ENCODE measurements around the gene FHL3. TPM values are rescaled to one million over a fixed set of nuclear protein-coding genes. Genes with fewer than 3 reads are reported as not detected.
A peak's percentile ranks its signal among the peaks of the same experiment; 100 is the strongest.

Gene FHL3
- total RNA-seq, 1 experiment from 2014 or later: 11.8 TPM

- Histone ChIP-seq H3K4me3 (ENCODE audit: low read depth, low read length) (no peak overlapping the region), H3K9me3 (no peaks in the 10 kb centered on the region), H3K36me3 (ENCODE audit: control insufficient read depth, insufficient read depth, low read length) (no peaks in the 10 kb centered on the region), H3K4me1 (no peaks in the 10 kb centered on the region), H3K27me3 (replicated peaks; ENCODE audit: control insufficient read depth, insufficient read depth, low read length) (no peaks in the 10 kb centered on the region)
- no peak for DNase-seq
- BruUV-seq (replicated peaks): no TSS peak
- ChIA-PET POLR2A (no interaction called here), CTCF (no interaction called here)
- Mint-ChIP-seq H3K9me3 (ENCODE audit: unreplicated experiment) (no peaks in the 10 kb centered on the region), H3K27ac (ENCODE audit: unreplicated experiment) (no peak overlapping the region), H3K27me3 (ENCODE audit: insufficient read depth, unreplicated experiment) (peaks cover 16% of the 10 kb centered on the region), H3K4me1 (ENCODE audit: low read depth, unreplicated experiment) (no peaks in the 10 kb centered on the region), H3K36me3 (ENCODE audit: insufficient read depth, unreplicated experiment) (no peaks in the 10 kb centered on the region), H3K4me3 (ENCODE audit: unreplicated experiment) (no peak overlapping the region)
- intact Hi-C loops (cut with micrococcal nuclease; ENCODE audit: unreplicated experiment): no loop called here
- no peak for TF ChIP-seq CTCF (IDR thresholded peaks at IDR 0.05; ENCODE audit: insufficient read depth in 1 of 2, low read depth in 1 of 2, low read length in 1 of 2, severe bottlenecking in 1 of 2, unreplicated experiment in 1 of 2)
These were observed 34.2 kb upstream of the FHL3 start for GRCh38 chr1:38039331-38040088.

DNA sequence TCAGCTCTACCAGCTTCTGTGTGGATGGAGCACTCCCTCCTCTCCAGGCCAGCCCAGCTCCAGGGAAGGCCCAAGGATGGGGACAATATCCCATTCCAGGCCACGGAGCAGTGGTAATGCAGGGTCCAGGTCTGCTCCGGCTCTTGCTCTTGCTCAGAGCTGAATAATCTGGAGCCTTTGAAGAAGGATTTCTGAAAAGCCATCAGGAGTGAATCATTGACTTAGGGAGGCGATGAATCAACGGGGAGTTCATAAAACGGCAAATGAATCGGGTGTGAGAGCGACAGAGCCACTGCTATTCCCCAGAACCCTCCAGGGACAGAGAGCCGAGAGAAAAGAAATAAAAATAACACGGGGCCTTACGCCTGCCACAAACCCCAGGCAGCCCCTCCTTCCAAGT lies 33.5 kb upstream of the FHL3 start:
- DNase-seq: no peak
- no peaks in the 10 kb centered on the region for H3K4me1 ChIP-seq
- H3K27me3 ChIP-seq (replicated peaks; ENCODE audit: control insufficient read depth, insufficient read depth, low read length): no peaks in the 10 kb centered on the region
- no peaks in the 10 kb centered on the region for H3K9me3 ChIP-seq
- Mint-ChIP-seq H3K27ac (ENCODE audit: unreplicated experiment) (no peak overlapping the region), H3K4me3 (ENCODE audit: unreplicated experiment) (no peak overlapping the region), H3K4me1 (ENCODE audit: low read depth, unreplicated experiment) (no peaks in the 10 kb centered on the region), H3K27me3 (ENCODE audit: insufficient read depth, unreplicated experiment) (peaks cover 14% of the 10 kb centered on the region), H3K9me3 (ENCODE audit: unreplicated experiment) (no peaks in the 10 kb centered on the region), H3K36me3 (ENCODE audit: insufficient read depth, unreplicated experiment) (no peaks in the 10 kb centered on the region)
- POLR2A ChIA-PET: no interaction called here
- BruUV-seq (replicated peaks): no TSS peak
- intact Hi-C loops (cut with micrococcal nuclease; ENCODE audit: unreplicated experiment): no loop called here
- H3K36me3 ChIP-seq (ENCODE audit: control insufficient read depth, insufficient read depth, low read length): no peaks in the 10 kb centered on the region
- no peak for TF ChIP-seq CTCF (IDR thresholded peaks at IDR 0.05; ENCODE audit: insufficient read depth in 1 of 2, low read depth in 1 of 2, low read length in 1 of 2, severe bottlenecking in 1 of 2, unreplicated experiment in 1 of 2)
- CTCF ChIA-PET: interaction anchor here (0.7 kb wide), 1 partner anchor 33 kb away, joined by 3 read pairs; no protein-coding TSS in a partner anchor
- H3K4me3 ChIP-seq (ENCODE audit: low read depth, low read length): no peak overlapping the region

- ChIA-PET CTCF (interaction anchor here (0.6 kb wide), 1 partner anchor 1452 kb away, joined by 9 read pairs; no protein-coding TSS in a partner anchor), POLR2A (no interaction called here)
- no peaks in the 10 kb centered on the region for H3K4me1 Mint-ChIP-seq (ENCODE audit: low read depth, unreplicated experiment)
- peaks cover 7% of the 10 kb centered on the region for H3K27me3 Mint-ChIP-seq (ENCODE audit: insufficient read depth, unreplicated experiment)
- H3K4me3 Mint-ChIP-seq (ENCODE audit: unreplicated experiment): no peak overlapping the region
- Histone ChIP-seq H3K9me3 (no peaks in the 10 kb centered on the region), H3K4me1 (no peaks in the 10 kb centered on the region), H3K36me3 (ENCODE audit: control insufficient read depth, insufficient read depth, low read length) (no peaks in the 10 kb centered on the region), H3K27me3 (replicated peaks; ENCODE audit: control insufficient read depth, insufficient read depth, low read length) (no peaks in the 10 kb centered on the region), H3K4me3 (ENCODE audit: low read depth, low read length) (no peak overlapping the region)
- H3K27ac Mint-ChIP-seq (ENCODE audit: unreplicated experiment): no peak overlapping the region
- no peaks in the 10 kb centered on the region for H3K9me3 Mint-ChIP-seq (ENCODE audit: unreplicated experiment)
- no peaks in the 10 kb centered on the region for H3K36me3 Mint-ChIP-seq (ENCODE audit: insufficient read depth, unreplicated experiment)
- intact Hi-C loops (cut with micrococcal nuclease; ENCODE audit: unreplicated experiment): no loop called here
- no TSS peak for BruUV-seq (replicated peaks)
- peak in 1 of 2 experiments; percentile 29 for TF ChIP-seq CTCF (IDR thresholded peaks at IDR 0.05; ENCODE audit: insufficient read depth in 1 of 2, low read depth in 1 of 2, low read length in 1 of 2, severe bottlenecking in 1 of 2, unreplicated experiment in 1 of 2)
- DNase-seq: peak in 1 of 2 experiments; percentile 22
These were observed 32.1 kb upstream of the FHL3 start for GRCh38 chr1:38037221-38037939.
